HCT116 (cell line): ENCODE results near the gene WNT2. TPM values are rescaled to one million over a fixed set of nuclear protein-coding genes. Genes with fewer than 3 reads are reported as not detected.

Source experiments
- ATAC-seq: fragments of 200-7000 bp; cut with Tn5 transposase; 2 replicates; pipeline ENCODE4 v1.9.1; 2020; ENCODE audit warnings: mild to moderate bottlenecking, moderate library complexity
- BruUV-seq: library from RNA; stranded (reverse); fragments of 400-500 nt; replicated peaks from 2 replicates; lab custom pipeline; 2021; lab: Mats Ljungman, UMichigan
- CTCF ChIA-PET: fragments of 300-600 bp; sonication (Branson Sonifier 250); formaldehyde crosslinking; loops from one replicate; lab custom pipeline; 2021; ENCODE audit warnings: antibody characterized with exemption; lab: Charles Lee
- POLR2A ChIA-PET: fragments of 300-600, 350-600 bp; sonication (Branson Sonifier 250); formaldehyde crosslinking; loops from one replicate; lab custom pipeline; 2021; ENCODE audit warnings: antibody characterized with exemption; lab: Charles Lee
- RAD21 ChIA-PET, 2 experiments: fragments of 300-600 bp; sonication (Branson Sonifier 250); formaldehyde crosslinking; loops; one replicate each; lab custom pipeline; 2023; ENCODE audit warnings: low total read pairs in 2 of 2; ENCODE audit not compliant: uncharacterized antibody in 2 of 2, unreplicated experiment in 2 of 2, low non-redundant PET in 1 of 2; lab: Charles Lee
- DNase-seq: peaks from one replicate; pipeline ENCODE4 v3.0.0-alpha.2; 2010; ENCODE audit warnings: low read depth, low spot score
- H2AFZ ChIP-seq: fragments of 200-600 bp; shearing (Covaris generic), sonication (generic); 2 replicates; pipeline ENCODE4 v1.6.1; 2017; ENCODE audit warnings: low read depth, mixed run types, mixed read lengths, antibody characterized with exemption, low read length; ENCODE audit not compliant: poor library complexity, severe bottlenecking
- H3K27ac ChIP-seq: 2 replicates; pipeline ENCODE4 v1.5.1; 2012; ENCODE audit warnings: low read depth, low read length
- H3K27me3 ChIP-seq: fragments of 200-600 bp; sonication (generic); 2 replicates; pipeline ENCODE4 v1.6.1; 2016; ENCODE audit warnings: mixed run types, low read length, mixed read lengths; ENCODE audit not compliant: insufficient read depth
- H3K36me3 ChIP-seq, 2 experiments: fragments of 200-500 bp in 1 of 2; fragments of 200-600 bp in 1 of 2; sonication (Bioruptor generic) in 1 of 2; sonication (generic) in 1 of 2; 2 replicates each; pipeline versions ENCODE4 v1.5.1 to v1.6.1; 2014 to 2016; ENCODE audit warnings: low read length in 2 of 2, inconsistent platforms in 1 of 2, mixed read lengths in 1 of 2, mixed run types in 1 of 2; ENCODE audit not compliant: insufficient read depth in 2 of 2, control insufficient read depth in 1 of 2
- H3K4me1 ChIP-seq, 2 experiments: fragments of 200-600 bp in 1 of 2; sonication (generic) in 1 of 2; 2 replicates each; pipeline versions ENCODE4 v1.5.1 to v1.6.1; 2012 to 2017; ENCODE audit warnings: low read length in 2 of 2, inconsistent platforms in 1 of 2, mild to moderate bottlenecking in 1 of 2, mixed read lengths in 1 of 2, mixed run types in 1 of 2, moderate library complexity in 1 of 2; ENCODE audit not compliant: insufficient read depth in 2 of 2, control insufficient read depth in 1 of 2
- H3K4me2 ChIP-seq: fragments of 200-600 bp; sonication (generic); 2 replicates; pipeline ENCODE4 v1.6.1; 2017; ENCODE audit warnings: mixed run types, low read length, mixed read lengths
- H3K4me3 ChIP-seq, 2 experiments: fragments of 200-600 bp in 1 of 2; sonication (generic) in 1 of 2; replicated peaks in 1 of 2; 2 replicates each; pipeline ENCODE4 v1.5.1; 2011 to 2016; ENCODE audit warnings: low read length in 2 of 2, control low read depth in 1 of 2, low read depth in 1 of 2, mild to moderate bottlenecking in 1 of 2, mixed read lengths in 1 of 2, mixed run types in 1 of 2
- H3K79me2 ChIP-seq: fragments of 200-600 bp; sonication (generic); 2 replicates; pipeline ENCODE4 v1.6.1; 2017; ENCODE audit warnings: mild to moderate bottlenecking, mixed run types, low read length, moderate library complexity, mixed read lengths; ENCODE audit not compliant: insufficient read depth
- H3K9ac ChIP-seq: fragments of 200-600 bp; sonication (generic); 2 replicates; pipeline ENCODE4 v1.6.1; 2016; ENCODE audit warnings: low read length, mixed read lengths
- H3K9me2 ChIP-seq: fragments of 200-600 bp; sonication (generic), shearing (Covaris generic); 2 replicates; pipeline ENCODE4 v1.6.1; 2017; ENCODE audit warnings: mixed run types, mild to moderate bottlenecking, moderate library complexity; ENCODE audit not compliant: insufficient read depth
- H3K9me3 ChIP-seq, 2 experiments: fragments of 200-500 bp in 1 of 2; fragments of 200-600 bp in 1 of 2; sonication (Bioruptor generic) in 1 of 2; sonication (generic) in 1 of 2; 2 replicates each; pipeline ENCODE4 v1.6.1; 2014 to 2017; ENCODE audit warnings: low read length in 2 of 2, mixed read lengths in 2 of 2, inconsistent platforms in 1 of 2, low read depth in 1 of 2, mild to moderate bottlenecking in 1 of 2, mixed run types in 1 of 2, moderate library complexity in 1 of 2; ENCODE audit not compliant: control insufficient read depth in 1 of 2, insufficient read depth in 1 of 2
- H4K20me1 ChIP-seq: fragments of 200-600 bp; sonication (generic), shearing (Covaris generic); 2 replicates; pipeline ENCODE4 v1.6.1; 2017; ENCODE audit warnings: mixed run types, mild to moderate bottlenecking, moderate library complexity; ENCODE audit not compliant: insufficient read depth
- CBX3 ChIP-seq: IDR thresholded peaks from 2 replicates; pipeline ENCODE4 v1.6.1; 2012; ENCODE audit warnings: low read depth
- EGR1 ChIP-seq: IDR thresholded peaks from 2 replicates; pipeline ENCODE4 v1.6.1; 2012; ENCODE audit warnings: low read depth
- JUND ChIP-seq: IDR thresholded peaks from 2 replicates; pipeline ENCODE4 v1.6.1; 2012
- MAX ChIP-seq: IDR thresholded peaks from 2 replicates; pipeline ENCODE4 v1.6.1; 2012
- POLR2A ChIP-seq: IDR thresholded peaks from 2 replicates; pipeline ENCODE4 v1.7.0; 2011; ENCODE audit warnings: borderline replicate concordance; ENCODE audit not compliant: insufficient read depth, insufficient read length; ENCODE audit errors: extremely low read depth
- SIN3A ChIP-seq: IDR thresholded peaks from 2 replicates; pipeline ENCODE4 v1.6.1; 2012; ENCODE audit warnings: low read depth
- TCF7L2 ChIP-seq: IDR thresholded peaks from 2 replicates; pipeline ENCODE4 v1.7.0; 2011; ENCODE audit warnings: borderline replicate concordance, inconsistent platforms; ENCODE audit not compliant: insufficient read depth, insufficient read length; ENCODE audit errors: extremely low read depth
- ZNF274 ChIP-seq: fragments of 200-500 bp; sonication (Bioruptor generic); IDR thresholded peaks from 2 replicates; pipeline ENCODE4 v1.6.1; 2014; ENCODE audit warnings: mild to moderate bottlenecking, low read depth, low read length, inconsistent platforms
- intact Hi-C: fragments of 100-400 bp; cut with micrococcal nuclease; formaldehyde crosslinking; loops from 2 replicates; pipeline ENCODE4 v1.10.0; 2022
- total RNA-seq: library from RNA; stranded (reverse); gene quantifications from one replicate; pipeline ENCODE4 v1.2.1, GENCODE V29; 2021; ENCODE audit not compliant: unreplicated experiment
- TF ChIP-seq, protein P1 (sequence below): IDR thresholded peaks from 2 replicates; pipeline ENCODE4 v1.6.1; 2011; ENCODE audit warnings: mild to moderate bottlenecking, low read length, moderate library complexity; ENCODE audit not compliant: insufficient replicate concordance; ENCODE audit errors: extremely low read depth

The WNT2 gene
- total RNA-seq, 1 experiment from 2014 or later = 0.12 TPM

DNA sequence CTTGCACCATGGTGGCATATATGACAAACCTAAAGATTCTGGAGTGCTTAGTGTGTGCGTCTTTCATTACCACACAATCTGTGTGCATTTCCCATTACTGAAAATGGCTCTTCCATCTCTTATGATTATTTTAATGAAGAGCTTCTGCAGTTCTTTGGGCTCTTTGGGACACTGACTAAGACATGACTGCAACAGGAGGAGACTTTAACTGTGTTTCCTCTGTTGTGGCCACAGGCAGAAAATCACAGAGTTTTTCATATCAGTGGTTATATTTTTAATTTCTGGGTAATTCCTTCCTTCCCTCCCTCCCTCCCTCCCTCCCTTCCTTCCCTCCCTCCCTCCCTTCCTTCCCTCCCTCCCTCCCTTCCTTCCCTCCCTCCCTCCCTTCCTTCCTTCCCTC is 58.1 kb downstream of the WNT2 start:
- Histone ChIP-seq H3K4me3 (no peak overlapping the region), H4K20me1 (no peaks in the 10 kb centered on the region), H3K9me3 (no peaks in the 10 kb centered on the region), H3K36me3 (no peaks in the 10 kb centered on the region), H3K4me1 (peaks cover 0 to 7% of the 10 kb centered on the region in 2 experiments; a peak in 1 of 4 replicates), H3K9me2 (0 out of 2 replicates have a peak, but pooled peaks cover 4% of the 10 kb centered on the region), H3K79me2 (no peaks in the 10 kb centered on the region), H2AFZ (no peak overlapping the region), H3K4me2 (no peak overlapping the region), H3K27me3 (no peaks in the 10 kb centered on the region), H3K9ac (no peak overlapping the region), H3K27ac (no peak overlapping the region)
- POLR2A ChIA-PET = no interaction called here
- intact Hi-C loops = no loop called here
- CTCF ChIA-PET = no interaction called here
- TF ChIP-seq POLR2A = no peak
- TF ChIP-seq, protein P1, sequence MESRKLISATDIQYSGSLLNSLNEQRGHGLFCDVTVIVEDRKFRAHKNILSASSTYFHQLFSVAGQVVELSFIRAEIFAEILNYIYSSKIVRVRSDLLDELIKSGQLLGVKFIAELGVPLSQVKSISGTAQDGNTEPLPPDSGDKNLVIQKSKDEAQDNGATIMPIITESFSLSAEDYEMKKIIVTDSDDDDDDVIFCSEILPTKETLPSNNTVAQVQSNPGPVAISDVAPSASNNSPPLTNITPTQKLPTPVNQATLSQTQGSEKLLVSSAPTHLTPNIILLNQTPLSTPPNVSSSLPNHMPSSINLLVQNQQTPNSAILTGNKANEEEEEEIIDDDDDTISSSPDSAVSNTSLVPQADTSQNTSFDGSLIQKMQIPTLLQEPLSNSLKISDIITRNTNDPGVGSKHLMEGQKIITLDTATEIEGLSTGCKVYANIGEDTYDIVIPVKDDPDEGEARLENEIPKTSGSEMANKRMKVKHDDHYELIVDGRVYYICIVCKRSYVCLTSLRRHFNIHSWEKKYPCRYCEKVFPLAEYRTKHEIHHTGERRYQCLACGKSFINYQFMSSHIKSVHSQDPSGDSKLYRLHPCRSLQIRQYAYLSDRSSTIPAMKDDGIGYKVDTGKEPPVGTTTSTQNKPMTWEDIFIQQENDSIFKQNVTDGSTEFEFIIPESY = no peak
- no peak for TF ChIP-seq TCF7L2
- no peak for TF ChIP-seq JUND
- TF ChIP-seq CBX3 = no peak
- no peak for TF ChIP-seq EGR1
- no peak for TF ChIP-seq SIN3A
- TF ChIP-seq MAX = no peak
- TF ChIP-seq ZNF274 = no peak
- DNase-seq = no peak
- RAD21 ChIA-PET = no interaction called here
- no peak for ATAC-seq
- no TSS peak for BruUV-seq
